HG02610 (cell line): ENCODE results near the gene TLR9.

Source experiments
- ATAC-seq: cut with Tn5 transposase; IDR thresholded peaks from one replicate; pipeline ENCODE4 v1.9.1; 2021; ENCODE audit warnings: mild to moderate bottlenecking, moderate library complexity; ENCODE audit not compliant: unreplicated experiment

Gene TLR9

DNA sequence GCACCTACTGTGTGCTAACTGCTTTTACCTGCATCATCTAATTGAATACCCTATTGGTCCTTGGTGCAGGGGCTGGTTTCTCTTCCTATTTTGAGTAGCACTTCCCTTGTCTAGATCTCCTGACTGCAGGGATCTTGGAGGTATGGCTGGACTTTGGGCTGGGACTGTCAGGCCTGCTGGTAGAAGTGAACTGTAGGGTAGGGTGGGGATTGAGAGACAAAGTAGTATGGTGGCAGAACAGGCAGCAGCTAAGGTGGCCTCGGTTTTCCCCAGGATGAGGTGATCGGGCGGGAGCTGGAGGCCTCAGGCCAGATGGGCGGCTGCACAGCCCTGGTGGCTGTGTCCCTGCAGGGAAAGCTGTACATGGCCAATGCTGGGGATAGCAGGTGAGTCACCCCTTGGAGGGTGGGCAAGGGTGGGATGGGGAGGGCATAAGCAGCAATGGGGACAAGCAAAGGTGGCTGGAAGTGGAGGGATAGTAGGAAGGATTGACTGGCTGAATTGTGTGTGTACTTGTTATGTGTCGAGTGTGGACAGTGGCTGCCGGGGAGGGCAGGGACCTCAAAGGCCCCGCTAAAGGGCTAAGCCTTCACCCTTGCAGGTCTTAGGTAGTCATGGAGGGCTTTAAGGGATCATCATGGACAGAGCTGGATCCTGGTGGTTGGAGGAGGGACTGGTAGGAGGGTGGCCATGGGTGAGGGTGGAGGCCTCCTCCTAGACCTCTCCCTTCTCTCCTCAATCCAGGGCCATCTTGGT, 22.1 kb upstream of the TLR9 start:
- no peak for ATAC-seq

DNA sequence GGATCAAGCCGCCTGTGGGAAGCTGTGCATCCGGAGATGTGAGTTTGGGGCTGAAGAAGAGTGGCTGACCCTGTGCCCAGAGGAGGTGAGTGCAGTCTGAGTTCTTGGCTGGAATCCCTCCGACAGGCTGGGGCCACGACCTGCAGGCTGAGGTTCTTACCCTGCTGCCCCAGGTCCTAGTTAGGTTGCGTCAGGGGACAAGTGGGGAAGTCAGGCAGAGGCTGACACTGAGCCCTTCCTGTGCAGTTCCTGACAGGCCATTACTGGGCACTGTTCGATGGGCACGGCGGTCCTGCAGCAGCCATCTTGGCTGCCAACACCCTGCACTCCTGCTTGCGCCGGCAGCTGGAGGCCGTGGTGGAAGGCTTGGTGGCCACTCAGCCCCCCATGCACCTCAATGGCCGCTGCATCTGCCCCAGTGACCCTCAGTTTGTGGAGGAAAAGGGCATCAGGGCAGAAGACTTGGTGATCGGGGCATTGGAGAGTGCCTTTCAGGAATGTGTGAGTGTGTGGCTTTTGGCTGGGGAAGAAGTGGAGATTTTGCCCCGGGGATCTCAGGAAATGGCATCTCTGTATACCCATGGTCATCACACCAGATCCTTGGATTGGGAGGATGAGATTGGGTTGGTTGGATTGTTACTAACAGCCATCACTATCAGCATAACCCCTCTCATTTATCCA, 21.4 kb upstream of the TLR9 start:
- no peak for ATAC-seq

DNA sequence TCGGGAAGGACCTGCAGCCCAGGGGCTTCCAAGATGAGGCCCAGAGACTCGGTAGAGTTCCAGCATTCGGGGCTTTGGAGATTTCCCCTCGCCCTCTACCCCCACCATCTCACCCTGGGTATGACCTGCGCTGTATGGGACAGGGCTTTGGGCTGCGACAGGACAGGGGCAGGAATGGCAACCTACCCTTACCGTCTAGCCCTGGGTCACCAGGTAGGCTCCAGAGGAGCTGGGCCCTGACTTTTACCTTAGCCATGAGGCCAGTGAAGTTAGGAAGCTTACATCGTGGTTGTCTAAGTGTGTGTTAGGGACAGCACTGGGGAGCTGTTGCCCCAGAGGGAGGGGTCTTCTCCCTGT, 20.8 kb upstream of the TLR9 start:
- ATAC-seq = no peak

DNA sequence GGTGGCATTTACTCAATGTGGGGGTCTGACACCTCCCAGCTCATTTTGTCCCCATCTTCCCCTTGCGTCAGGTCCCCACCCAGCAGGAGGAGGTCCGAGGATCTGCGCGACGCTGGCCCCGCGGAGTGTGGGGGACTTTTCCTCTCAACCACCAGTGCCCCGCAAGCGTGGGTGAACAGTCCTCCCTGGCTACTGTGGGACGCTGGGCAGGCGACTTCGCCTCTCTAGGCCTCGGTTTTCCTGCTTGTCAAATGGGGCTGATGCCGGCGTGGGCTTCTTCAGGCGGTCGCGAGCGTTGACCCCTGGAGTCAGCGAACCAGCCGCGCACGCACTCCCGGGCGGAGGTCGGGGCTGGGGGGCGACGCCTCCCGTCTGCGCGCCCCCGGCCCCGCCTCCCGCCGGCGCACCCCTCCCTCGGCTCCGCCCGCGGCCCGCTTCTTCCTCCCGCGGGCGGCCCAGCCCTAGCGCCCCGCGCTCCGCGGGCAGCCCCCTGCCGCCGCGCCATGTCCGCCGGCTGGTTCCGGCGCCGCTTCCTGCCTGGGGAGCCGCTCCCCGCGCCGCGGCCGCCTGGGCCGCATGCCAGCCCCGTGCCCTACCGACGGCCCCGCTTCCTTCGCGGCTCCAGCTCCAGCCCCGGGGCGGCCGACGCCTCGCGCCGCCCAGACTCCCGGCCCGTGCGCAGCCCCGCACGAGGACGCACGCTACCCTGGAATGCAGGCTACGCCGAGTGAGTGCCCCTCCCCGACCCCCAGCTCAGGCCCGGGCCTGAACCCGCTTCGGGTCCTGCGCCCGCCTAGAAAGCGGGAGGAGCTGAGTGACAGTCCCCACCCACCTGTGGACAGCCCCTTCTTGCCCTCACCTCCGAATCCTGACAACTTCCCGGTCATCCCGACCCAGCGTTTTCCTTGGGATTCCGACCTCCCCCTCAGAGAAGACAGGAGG, 20.1 kb upstream of the TLR9 start, which contains the start of gene PPM1M:
Gene PPM1M, plus strand, starts transcription at position 438 of the 942 bp plus-strand sequence. Its CDS starts 66 bp downstream, at position 504.
- no peak for ATAC-seq

DNA sequence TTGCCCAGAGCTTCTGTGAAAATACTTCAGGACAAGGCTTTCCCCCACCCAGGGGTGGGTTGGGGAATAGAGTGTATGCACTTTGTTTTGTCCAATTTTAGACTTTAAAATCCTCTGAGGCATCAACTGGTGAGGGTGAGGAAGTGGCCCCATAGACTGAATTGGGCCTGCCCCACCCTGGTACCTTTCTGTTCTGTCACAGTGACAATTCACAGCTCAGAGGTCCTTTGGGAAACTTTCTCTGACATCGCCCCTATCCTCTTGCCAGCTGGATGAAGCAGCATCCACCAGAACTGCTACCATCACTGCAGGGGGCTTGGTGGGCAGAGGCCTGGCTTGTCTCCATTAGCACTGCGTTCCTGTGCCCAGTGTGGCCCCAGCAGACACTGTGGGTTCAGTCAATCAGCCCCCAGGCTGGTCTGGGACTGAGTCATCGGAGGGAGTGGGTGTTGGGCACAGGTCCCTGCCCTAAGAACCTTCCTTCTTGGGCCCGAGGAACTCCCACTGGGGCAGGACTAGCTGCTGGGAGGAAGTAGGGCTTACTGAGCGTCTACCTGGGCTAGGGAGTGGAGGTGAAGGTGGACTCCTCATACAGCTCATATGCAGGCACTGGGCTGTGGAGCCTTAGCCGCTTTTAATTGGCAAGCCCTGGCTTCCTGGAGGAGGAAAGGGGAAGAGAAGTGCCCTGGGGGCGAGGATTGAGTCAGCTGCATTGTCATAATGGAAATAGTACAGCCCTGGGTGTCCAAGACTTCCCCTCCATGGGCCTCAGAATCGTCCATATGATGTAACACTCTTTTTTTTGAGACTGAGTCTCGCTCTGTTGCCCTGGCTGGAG, 18.6 kb upstream of the TLR9 start:
- peak; percentile 69 for ATAC-seq

DNA sequence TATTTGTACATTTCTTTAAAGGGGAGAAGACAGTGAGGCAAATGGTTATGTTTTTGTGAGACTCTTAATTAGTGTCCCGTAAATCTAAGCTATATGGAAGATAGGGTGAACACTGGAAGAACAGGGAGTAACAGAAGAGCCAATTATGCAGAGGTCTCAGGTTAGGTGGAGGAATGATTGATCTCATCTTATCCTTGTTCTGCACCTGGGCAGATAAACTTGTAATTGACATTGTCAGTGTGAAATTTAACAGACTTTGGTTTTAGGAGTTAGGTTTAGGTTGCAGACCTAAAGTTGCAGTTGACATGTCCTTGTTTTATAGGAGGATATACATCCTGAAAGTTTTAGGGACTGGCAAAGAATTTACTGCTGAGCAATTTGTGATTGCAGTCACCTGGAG, 16.6 kb upstream of the TLR9 start:
- ATAC-seq = no peak

DNA sequence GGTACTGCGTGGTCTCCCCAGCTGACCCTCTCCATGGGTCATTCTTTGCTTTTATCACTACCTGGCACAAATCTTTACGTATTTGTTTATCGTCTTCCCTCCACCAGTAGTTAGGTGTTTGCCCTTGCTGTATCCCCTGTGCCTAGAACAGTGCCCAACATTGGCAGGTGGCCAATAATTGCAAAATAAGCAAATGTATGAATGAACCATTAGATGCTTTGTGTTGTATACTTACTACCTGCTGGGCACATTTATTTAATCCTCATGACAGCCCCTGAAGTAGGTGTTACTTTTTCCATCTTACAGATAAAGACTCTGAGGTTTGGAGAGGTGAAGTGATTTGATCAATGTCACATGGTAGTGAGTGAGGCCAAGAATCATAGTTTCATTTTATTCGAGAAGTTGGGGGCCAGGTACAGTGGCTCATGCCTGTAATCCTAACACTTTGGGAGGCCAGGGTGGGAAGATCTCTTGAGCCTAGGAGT, 15.5 kb upstream of the TLR9 start:
- ATAC-seq = no peak

DNA sequence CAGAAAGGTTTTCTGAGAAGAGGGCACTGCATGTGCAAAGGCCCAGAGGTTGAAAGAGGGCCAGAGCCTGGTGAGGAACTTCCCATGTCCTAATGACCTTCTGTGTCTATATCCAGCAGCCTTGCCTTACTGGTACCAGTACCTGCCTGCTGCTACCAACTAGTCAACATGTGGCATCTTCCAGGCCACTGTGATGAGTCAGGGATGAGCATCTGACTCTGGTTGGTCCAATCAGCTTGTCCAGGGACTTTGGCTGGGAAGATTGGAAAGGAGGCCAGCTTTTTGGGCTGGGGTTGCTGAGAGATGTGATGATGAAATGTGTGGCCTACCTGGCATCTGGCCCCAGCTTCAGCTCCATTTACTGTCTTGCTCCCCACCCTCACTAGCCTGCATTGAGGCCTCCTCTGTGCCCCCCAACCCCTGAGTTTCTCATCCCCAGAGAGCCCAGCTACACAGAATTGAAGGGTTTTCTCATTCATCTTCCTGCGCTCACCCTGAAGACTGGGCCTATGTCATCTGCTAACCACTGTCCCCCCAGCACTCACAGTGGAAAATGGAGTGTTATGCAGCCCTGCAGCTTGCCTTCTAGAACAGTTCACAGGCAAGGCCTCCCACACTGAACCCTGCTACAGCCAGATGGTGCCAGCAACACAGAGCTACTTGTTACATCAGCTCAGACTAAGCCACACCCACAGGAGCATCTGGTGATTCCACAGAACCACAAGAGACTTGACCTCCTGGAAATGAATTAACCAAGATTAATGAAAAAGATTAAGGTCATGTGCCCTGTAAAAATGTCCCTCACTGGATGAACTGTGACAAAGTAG, 14.8 kb upstream of the TLR9 start:
- no peak for ATAC-seq

DNA sequence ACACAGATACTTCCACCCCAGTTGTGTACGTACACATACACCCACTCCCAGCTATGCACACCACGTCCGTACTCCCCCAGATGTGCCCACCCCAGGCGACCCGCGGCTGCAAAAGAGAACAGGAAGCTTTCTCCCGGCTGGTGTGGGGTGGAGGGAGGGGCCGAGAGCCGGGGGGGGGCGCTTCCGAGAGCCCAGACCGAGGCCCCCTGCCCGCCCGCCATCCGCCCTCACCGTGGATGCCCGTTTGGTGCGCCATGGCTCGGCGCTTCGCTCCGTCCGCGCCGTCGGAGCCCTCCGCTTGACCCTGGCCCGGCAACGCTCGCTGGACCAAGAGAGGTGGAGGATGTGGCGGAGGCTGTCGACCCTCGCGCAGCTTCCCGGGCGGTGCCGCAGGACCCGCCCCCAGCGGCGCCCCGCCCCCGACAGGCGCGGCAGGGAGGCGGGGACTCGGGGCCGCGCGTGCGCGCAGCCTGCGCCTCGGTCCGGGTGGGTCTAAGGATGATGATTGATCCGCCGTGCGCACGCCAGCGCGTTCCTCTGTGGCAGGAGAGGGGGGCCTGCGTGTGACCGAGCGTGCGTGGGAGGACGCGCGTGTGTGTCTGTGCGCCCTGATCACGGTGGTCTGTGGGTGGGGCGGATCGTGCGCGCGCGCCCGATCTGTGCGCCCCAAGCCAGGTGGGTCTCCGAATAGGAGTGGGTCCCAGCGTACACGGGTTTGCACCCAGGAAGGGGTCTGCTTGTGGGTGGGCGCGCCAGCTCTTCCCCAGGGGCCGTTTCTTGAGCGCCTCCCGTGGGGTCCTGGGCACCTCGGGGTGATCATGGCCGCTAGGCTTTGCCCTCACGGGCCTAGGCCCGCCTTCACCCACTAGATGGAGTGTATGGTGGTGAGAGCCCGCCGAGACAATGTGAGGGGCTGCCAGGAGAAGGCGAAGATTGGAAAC, 13.6 kb upstream of the TLR9 start, which contains the start of gene TWF2:
Gene TWF2, minus strand, starts transcription at position 398 of the 941 bp plus-strand sequence. Its CDS starts 142 bp downstream, at position 256.
- peak; percentile 74 for ATAC-seq

DNA sequence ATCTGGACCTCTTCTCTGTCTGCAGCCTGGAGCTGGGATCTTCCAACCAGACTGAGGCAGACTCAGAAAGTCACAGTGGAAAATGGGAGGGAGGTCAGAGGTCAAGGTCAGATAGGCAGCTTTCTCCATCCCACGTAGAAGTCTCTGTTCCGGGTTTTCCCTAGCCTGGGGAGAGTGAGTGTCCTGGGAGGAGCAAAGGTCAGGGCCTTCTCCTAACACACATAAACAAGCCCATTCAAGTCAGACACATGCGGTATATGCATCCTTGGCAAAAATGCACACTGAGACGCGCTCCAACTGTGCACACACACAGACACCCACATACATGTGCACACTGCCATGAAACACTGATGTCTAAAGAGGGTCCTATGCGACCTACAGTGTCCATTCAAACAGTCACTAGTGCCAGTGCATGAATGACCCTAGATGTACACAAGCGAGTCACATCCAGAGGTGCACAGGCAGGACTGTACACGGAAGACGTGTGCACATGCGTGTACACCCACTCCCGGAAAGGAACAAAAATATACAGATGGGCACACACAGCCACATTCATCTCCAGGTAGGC, 12.8 kb upstream of the TLR9 start:
- no peak for ATAC-seq

DNA sequence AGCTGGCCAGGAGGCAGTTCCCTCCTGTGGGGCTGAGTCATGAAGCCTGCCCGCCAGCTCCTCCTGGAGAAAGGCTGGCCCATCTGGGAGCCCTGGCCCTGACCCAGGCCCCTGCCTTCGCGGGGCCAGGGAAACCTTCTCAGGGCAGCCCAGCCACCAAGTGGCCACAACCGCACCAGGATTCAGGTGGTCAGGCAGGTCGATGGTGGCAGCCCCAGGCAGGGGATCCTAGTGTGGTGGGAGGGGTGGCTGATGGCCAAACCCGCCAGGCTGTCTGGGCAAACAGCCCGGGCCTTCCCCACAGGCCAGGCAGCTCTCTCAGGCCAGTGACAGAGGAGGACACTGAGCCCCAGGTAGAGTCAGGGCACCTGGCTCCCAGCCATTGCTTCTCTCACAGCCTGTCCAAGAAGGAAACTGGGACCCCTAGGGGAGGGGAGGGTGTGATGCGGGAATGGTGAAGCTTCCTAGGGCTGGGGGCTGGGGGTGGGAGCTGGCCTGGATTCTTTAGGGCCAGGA, 12.3 kb upstream of the TLR9 start:
- ATAC-seq = no peak

DNA sequence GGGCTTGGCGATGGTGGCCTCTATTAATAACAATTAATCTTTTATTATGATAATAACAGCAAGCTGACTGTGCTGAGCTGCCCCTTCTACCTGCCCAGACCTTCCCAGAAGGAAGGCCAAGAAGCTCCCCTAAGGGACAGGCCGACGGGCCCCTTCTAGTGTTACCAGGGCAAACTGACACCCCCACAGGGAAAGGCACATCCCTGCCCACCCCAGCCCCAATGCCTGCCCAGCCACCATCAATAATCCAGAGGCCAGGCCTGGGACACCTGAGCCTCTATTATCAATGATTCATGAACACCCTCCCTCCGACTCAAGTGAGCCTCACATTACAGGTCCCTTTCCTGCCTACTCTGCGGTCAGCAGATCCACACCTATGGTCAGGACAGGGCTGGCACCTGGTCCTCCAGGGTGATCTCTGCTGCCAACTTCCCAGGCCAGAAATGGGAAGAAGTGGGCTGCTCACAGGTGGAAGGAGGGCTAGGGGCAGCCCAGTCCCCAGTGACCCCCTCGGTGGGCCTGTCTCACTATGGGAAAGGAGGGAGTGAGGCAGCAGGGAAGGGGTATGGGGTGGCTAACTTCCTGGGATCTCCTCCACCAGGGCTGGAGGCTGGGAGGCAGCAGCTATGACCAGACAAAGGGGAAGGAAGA, 11.7 kb upstream of the TLR9 start:
- ATAC-seq = no peak

DNA sequence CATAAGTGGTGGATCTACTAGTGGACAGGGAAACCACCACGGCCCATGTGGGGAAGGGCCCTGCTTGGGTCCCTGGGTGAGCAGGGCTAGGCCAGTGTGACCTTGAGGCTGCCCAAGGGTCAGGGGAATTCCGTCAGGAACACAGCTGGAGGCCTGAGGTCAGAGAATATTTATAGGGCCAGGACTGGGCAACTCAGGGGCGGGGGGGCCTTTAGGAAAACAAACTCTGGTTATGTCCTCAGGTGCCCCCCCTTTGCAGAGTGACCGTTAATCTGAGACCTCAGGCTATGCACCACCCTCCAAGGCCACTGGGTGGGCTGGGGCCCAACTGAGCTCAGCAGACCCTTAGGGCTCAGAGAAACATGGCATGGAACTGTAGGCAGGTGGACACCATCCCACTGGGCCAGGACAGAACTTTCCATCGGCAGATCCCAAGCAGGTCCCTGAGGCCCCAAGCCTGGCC, 11.0 kb upstream of the TLR9 start:
- no peak for ATAC-seq

DNA sequence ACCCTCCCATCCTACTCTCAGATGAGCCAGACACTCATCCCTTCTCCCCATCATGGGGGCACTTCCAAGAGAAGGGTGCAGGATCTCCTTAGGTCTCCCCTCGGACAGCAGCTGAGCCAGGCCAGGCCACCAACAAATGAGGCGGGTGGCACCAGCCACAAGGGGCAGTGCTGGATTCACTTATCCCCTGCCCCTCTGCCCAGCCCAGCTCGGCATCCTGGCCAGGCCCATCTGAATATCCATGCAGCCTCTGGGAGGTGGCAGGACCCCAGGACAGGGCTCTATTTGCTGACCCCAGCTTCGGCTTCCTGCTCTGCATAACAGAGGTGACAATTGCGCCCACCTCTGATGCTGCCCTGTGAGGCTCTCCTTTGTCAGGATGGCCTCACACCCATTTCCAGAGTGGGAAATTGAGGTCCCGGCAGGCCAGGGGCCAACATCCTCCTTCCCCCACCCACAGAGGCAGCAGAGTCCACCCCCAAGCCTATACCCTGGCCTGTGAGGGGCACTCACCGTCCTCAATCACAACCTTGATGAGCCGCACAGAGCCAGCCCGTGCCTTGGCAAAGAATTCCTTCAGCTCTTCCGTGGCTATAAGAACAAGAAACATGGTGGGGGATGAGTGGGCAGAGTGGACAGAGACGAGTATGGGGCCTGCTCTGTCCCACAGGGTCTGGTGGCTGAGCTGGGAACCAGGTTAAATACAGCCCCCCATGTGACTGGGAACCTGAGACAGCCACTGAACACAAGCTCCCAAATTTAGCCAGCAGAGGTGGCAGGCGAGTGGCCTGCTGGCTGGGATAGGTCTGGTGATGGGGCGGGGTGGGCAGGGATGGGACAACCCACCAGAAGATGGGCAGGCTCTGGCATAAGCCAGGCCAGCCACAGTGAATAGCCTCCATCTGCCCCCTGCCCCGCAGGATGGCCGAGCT, 9.3 kb upstream of the TLR9 start:
- ATAC-seq = no peak

DNA sequence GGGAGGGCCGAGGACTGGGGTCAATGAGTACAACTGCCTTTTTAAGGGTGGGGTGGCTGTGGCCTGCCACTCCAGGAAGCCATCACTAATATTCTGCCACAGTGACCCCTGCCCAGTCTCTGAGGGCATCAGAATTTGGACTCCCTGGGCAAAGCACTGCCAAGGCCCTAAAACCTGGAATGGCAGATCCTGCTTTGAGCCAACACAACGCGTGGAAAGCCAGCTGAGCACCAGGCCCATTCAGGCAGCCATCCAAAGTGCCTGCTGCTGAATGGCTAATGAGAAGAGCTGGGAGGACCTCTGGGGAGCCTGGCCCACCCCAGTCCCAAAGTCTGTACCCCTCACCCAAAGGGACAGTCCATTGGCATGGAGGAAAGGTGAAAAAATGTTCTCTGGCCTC, 8.5 kb upstream of the TLR9 start:
- no peak for ATAC-seq

DNA sequence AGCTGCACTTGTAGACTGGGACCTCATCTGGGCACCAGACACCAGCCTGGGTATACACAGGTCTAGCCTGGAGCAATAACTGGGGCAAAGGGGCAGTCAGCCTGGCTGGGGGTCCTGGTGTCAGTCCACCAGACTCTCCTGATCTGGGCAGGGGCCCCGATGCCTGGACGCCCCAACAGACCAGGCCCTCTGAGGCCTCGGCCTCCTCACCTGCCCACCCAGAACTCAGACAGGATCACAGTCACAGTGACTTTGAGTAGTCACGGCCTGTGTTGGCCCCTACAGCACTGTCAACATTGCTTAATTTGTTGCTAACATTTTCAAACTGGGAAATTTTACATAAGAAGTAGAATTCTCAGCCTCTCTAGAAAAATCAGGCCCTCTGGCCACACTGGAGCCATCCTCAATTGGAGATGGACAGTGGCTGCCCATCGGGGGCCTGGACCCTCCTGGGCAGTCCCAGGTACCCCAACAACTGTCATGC, 7.7 kb upstream of the TLR9 start:
- ATAC-seq = no peak
